Measurements from ENCODE around the gene CCDC127.
"Not testable (repeated sequence)": the region's sequence is repeated elsewhere in the genome, so short reads cannot be mapped to it uniquely, and the experiment has no call there.

The CCDC127 gene, protein sequence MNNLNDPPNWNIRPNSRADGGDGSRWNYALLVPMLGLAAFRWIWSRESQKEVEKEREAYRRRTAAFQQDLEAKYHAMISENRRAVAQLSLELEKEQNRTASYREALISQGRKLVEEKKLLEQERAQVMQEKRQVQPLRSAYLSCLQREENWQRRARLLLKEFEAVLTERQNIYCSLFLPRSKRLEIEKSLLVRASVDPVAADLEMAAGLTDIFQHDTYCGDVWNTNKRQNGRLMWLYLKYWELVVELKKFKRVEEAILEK

DNA sequence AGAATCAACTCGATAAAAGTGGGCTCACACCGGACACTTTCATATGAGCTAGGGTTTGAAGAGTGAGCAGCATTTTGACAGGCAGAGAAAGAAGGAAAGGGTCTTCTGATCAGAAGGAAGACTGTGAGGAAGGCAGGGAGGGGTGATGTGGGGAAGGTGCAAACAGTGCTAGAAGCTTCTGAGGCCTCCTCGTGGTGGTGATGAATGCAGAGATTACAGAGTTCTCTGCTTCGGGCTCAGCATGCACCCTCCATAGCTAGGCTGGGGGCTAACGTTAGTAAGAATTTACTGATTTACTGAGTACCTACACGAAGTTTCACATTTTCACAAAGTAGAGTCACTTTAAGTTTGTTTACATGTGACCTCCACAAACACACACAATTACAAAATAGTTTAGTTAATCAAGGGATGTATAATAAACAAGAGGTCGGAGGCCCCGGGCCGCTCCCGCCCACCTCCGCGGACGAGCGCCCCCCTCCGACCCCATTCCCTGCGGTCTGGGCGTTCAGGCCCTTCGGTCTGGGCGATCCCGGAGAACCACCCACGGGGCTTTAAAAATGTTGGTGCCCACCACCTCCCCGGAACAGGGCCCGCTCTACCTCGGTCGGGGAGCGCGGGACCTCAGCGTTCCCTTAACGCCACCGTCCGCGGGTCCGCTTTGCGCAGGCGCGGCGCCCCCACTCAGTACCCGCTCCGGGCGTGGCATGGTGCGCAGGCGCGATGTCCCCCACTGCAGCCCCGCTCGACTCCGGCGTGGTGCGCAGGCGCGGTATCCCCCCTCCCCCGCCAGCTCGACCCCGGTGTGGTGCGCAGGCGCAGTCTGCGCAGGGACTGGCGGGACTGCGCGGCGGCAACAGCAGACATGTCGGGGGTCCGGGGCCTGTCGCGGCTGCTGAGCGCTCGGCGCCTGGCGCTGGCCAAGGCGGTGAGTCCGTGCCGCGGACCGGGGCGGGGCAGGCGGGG is at the start of gene CCDC127, which contains the start of gene SDHA:
CCDC127 (minus strand) TSS at position 660 of the 963 bp plus-strand sequence. CDS start 1,304 bp downstream, outside the sequence.
SDHA (plus strand) TSS at position 827 of the 963 bp plus-strand sequence; CDS start at position 863, 36 bp downstream.
- DNase-seq (ENCODE audit: low read depth, low spot score) = peak; percentile 56

DNA sequence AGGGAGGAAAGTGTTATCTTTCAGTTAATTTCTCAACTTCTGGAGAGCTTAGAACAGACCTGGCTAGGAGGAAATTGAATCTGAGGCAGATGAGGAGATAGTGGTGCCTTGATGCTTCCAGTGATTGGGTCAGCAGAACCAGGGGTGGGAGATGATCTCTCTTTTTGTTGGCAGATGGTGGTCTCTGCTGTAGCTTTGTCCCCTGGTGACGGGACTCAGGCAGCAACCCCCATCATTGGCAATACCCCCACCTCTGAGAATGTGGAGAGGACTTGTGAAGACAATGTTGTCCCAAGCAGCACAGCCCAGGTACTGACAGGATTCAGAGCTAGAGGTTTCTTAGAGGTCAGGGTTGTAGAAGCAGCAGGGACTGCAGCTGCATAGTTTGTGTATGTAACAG is 49.8 kb upstream of the CCDC127 start:
- DNase-seq (ENCODE audit: low read depth, low spot score) = no peak

DNA sequence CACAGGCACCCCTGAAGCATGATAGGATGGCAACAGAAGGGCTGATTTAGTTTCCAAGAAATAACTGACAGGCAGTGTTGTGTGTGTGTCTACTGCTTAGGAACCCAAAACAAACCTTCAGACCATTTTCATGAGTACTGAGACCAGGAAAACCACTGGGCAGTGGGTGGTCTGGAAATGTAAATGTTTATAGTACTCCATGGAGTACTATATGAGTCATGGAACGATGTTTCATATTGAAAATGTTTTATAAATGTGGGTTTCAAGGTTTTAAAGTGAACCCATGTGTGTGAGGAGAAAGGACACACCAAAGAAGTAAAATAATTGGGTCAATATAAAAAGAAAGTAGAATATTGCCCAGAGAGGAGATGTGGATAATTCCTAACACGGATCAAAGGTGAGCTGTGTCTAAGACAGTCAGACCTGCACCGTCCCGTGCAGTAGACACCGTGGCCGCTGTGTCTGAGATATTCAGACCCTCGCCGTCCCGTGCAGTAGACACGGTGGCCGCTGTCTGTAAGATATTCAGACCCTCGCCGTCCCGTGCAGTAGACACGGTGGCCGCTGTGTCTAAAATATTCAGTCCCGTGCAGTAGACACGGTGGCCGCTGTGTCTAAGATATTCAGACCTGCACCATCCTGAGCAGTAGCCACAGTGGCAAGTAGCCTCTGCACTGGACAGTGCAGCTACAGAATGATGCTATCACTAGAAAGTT is 48.5 kb upstream of the CCDC127 start:
- not testable (repeated sequence) for DNase-seq (ENCODE audit: low read depth, low spot score)

DNA sequence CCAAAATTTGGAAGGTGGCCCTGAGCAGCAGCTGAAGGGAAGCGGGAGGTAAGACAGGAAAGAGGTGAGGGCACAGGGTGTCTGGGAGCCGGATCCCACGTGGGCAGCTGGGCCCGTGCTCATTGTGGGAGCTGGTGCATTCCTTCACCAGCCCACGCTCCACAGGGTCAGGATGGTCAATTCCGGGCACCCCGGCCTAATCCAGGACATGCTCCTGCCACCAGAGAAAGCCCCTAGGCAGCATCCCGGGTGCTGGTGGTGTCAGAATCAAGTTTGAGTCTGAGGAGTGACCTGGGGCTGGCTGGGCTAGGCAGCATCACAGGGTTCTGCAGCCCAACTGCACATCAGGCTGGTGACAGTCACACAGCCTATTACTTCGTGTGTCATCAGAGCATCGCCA is 46.4 kb upstream of the CCDC127 start:
- no peak for DNase-seq (ENCODE audit: low read depth, low spot score)

DNA sequence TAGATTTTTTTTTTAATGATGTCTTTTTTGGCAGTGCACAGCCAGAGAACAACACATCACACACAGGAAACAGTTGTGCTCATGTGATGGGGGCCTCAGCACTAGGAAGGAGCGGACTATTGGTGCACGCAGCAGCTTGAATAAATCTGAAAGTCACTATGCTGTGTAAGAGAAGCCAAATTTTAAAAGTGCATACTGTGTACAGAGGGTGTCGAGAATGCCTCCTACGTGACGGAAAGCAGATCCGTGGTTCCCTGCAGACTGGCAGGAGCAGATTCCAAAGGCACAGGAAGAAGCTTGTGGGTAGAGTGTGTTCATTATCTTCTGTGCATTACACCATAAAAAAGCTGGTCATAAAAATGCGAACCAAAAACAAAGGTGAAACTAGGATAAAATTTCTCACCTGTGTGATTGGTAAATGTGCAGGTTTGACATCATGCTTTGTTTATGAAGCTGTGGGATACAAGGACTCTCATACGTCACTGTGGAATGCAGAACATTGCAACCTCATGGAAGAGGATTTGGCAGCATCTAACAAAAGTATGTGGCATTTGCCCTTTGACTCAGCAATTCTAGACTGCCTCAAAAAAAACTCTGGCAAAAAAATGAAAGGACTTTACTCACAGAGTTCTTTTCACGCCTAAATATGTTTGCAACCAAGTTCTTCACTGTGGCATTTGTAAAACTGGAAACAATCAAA is 45.5 kb upstream of the CCDC127 start:
- not testable (repeated sequence) for DNase-seq (ENCODE audit: low read depth, low spot score)

DNA sequence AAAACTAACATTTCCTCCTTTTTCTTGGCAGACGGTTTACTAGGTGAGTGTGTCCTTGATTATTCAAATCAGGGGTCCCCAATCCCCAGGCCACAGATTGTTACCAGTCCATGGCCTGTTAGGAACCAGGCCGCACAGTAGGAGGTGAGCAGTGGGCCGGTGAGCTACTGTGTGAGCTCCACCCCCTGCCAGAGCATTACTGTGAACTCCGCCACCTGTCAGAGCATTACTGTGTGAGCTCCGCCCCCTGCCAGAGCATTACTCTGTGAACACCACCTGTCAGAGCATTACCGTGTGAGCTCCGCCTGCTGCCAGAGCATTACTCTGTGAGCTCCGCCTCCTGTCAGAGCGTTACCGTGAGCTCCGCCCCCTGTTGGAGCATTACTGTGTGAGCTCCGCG is 39.2 kb upstream of the CCDC127 start:
- no peak for DNase-seq (ENCODE audit: low read depth, low spot score)

DNA sequence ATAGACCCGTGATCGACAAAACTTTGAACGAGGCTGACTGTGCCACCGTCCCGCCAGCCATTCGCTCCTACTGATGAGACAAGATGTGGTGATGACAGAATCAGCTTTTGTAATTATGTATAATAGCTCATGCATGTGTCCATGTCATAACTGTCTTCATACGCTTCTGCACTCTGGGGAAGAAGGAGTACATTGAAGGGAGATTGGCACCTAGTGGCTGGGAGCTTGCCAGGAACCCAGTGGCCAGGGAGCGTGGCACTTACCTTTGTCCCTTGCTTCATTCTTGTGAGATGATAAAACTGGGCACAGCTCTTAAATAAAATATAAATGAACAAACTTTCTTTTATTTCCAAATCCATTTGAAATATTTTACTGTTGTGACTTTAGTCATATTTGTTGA is 38.4 kb upstream of the CCDC127 start:
- not testable (repeated sequence) for DNase-seq (ENCODE audit: low read depth, low spot score)

DNA sequence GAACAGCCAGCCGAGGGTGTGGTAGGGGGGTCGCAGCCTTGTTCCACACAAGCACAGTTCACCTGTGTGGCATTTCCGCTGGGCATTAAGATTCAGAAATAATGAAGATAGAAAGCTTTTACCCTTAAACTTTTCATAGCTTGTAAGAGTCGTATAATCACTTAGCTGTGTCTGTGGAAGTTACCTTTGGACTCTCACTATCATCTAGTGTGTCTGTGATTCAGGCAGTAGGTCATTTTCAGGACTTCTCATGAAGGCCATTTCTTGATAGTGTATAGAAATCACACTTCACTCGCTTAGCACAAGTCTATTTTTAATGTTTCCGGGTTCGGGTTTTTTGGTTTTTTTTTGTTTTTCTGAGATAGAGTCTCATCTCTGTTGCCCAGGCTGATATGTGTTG is 37.2 kb upstream of the CCDC127 start:
- not testable (repeated sequence) for DNase-seq (ENCODE audit: low read depth, low spot score)

DNA sequence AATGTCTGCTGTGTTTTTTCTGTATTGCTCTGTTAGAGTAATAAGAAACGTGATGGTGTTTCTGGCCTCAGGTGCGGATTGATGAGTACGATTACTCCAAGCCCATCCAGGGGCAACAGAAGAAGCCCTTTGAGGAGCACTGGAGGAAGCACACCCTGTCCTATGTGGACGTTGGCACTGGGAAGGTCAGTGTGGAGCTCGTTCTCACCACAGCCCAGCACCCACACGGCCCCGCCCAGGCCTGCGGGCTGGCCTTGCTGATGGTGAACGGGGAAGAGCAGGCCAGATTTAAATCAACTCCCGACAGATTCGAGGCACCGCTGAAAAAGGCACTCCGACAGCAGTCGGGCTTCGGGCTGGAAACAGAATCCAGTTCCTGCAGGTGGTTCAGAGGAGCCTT is 36.4 kb upstream of the CCDC127 start:
- not testable (repeated sequence) for DNase-seq (ENCODE audit: low read depth, low spot score)

DNA sequence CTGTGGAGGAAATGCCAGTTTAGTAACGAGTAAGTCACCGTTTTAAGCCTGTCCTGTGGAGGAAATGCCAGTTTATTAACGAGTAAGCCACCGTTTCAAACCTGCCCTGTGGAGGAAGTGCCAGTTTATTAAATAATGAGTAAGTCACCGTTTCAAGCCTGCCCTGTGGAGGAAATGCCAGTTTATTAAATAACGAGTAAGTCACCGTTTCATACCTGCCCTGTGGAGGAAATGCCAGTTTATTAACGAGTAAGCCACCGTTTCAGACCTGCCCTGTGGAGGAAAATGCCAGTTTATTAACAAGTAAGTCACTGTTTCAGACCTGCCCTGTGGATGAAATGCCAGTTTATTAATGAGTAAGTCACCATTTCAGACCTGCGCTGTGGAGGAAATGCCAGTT is 34.6 kb upstream of the CCDC127 start:
- DNase-seq (ENCODE audit: low read depth, low spot score) = no peak

DNA sequence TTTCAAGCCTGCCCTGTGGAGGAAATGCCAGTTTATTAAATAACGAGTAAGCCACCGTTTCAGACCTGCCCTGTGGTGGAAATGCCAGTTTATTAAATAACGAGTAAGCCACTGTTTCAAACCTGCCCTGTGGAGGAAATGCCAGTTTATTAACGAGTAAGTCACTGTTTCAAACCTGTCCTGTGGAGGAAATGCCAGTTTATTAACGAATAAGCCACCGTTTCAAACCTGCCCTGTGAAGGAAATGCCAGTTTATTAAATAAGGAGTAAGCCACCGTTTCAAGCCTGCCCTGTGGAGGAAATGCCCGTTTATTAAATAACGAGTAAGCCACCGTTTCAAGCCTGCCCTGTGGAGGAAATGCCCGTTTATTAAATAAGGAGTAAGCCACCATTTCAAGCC is 34.0 kb upstream of the CCDC127 start:
- not testable (repeated sequence) for DNase-seq (ENCODE audit: low read depth, low spot score)

DNA sequence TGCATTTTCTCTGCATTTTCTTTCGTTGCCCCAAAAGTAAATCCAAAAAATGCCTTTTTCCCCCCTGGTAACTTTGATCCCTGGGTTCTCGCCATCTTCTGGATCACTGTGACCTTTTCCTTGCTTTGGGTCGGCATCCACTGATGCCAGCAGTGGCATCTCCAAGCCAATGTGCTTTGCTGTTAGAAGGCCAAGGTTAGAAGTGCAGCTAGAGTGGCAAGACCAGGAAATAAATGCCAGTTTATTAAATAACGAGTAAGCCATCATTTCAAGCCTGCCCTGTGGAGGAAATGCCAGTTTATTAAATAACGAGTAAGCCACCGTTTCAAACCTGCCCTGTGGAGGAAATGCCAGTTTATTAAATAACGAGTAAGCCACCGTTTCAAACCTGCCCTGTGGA is 33.6 kb upstream of the CCDC127 start:
- not testable (repeated sequence) for DNase-seq (ENCODE audit: low read depth, low spot score)

DNA sequence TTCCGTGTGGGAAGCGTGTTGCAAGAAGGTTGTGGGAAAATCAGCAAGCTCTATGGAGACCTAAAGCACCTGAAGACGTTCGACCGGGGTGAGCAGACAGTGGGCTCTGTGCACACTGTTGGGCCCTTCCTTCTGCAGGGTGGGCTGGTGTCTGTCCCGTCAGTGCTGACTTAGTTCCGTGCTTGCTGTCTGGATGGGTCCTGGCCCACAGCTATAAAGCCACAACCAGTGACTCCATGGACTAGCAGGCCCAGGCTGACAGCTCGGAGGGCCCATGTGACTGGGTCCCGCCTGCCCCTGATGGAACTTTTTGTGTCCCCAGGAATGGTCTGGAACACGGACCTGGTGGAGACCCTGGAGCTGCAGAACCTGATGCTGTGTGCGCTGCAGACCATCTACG is 33.1 kb upstream of the CCDC127 start:
- DNase-seq (ENCODE audit: low read depth, low spot score) = not testable (repeated sequence)

DNA sequence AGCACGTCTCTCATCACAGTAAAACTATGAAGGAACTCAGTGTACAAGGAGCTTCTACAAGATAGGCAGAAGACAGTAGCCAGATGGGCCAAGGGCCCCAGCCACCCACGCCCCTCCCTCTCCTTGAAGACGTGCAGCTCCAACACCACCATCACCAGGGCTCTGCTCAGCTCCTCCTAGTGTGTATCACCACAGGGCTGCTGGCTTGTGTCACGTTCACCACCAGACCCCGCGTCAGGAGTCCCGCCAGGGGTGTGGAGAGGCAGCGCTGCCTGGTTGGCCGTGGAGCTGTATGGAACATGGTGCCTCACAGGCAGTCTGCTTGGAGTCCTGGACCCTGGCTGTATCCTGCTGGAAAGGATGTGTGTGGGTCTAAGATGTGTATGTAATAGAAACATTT is 32.4 kb upstream of the CCDC127 start:
- DNase-seq (ENCODE audit: low read depth, low spot score) = not testable (repeated sequence)

DNA sequence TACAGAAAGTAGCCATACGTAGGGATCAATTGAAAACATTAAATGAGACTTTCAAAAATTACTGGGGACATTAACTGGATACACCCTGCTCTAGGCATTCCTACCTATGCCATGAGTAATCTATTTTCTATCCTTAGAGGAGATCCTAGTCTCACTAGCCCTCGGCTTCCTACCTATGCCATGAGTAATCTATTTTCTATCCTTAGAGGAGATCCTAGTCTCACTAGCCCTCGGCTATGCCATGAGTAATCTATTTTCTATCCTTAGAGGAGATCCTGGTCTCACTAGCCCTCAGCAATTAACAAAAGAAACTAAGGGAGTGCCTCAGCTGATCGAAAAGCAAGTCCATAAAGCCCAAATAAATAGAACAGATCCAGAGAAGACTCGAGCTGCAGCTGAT is 27.8 kb upstream of the CCDC127 start:
- not testable (repeated sequence) for DNase-seq (ENCODE audit: low read depth, low spot score)

DNA sequence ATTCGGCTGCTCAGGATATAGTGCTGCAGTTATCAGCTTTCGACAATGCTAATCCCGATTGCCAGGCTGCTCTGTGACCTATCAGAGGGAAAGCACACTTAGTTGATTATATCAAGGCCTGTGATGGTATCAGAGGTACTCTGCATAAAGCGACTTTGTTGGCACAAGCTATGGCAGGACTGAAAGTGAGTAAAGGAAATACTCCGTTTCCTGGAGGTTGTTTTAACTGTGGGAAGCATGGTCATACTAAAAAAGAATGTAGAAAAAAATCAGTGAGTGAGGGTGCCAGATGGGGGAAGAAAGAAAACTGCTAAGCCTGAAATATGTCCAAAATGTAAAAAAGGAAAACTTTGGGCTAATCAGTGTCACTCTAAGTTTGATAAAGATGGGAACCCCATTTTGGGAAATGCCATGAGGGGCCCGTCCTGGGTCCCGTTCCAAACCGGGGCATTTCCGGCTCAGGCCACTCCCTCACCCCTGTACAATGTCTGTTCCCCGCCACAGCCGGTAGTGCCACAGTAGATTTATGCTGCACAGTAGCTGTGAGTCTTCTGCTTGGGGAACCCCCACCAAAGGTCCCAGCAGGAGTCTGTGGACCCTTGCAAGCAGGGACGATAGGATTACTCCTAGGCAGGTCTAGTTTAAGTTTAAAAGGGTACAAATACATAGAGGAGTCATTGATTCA is 25.9 kb upstream of the CCDC127 start:
- not testable (repeated sequence) for DNase-seq (ENCODE audit: low read depth, low spot score)

DNA sequence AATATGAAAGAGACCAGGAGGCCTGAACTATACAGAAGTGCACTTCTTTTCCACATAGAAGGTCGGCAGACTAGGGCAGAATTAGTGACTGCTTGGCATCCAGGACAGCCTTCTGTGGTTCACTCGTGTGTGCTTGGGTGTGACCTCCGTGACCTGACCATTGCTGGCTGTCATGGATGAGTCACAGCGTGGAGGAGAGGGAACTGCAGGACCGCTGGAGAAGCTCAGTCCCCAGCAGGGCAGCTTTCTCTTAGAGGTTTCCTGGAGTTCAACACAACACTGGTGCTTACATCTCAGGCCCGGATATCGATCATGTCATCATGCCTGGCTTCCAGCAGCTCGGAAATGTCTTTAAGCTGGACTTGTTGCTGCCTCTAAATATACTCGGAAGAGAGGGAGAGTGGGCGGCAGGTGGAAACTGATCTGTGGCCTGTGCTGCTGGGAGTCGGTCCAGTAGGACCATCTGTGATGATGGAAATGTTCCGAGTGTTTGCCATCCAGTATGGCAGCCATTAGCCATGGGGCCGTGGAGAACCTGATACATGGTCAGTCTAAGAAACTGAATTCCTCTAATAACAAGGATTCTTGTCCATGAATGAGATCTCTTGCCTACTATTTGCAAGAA is 23.2 kb upstream of the CCDC127 start:
- not testable (repeated sequence) for DNase-seq (ENCODE audit: low read depth, low spot score)

DNA sequence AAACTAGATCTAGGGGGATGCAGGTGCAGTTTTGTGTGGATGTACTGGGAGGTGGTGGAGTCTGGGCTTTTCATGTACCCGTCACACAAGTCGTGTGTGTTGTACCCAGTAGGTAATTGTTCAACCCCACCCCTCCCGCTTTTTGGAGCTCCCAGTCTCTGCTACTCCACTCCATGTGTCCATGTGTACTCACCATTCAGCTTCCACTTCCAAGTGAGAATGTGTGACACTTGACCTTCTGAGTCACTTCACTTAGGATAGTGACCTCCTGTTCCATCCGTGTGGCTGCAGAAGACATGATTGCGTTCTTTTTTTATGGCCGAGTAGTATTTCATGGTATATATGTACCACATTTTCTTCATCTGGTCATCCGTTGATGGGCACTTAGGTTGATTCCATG is 22.6 kb upstream of the CCDC127 start:
- not testable (repeated sequence) for DNase-seq (ENCODE audit: low read depth, low spot score)

DNA sequence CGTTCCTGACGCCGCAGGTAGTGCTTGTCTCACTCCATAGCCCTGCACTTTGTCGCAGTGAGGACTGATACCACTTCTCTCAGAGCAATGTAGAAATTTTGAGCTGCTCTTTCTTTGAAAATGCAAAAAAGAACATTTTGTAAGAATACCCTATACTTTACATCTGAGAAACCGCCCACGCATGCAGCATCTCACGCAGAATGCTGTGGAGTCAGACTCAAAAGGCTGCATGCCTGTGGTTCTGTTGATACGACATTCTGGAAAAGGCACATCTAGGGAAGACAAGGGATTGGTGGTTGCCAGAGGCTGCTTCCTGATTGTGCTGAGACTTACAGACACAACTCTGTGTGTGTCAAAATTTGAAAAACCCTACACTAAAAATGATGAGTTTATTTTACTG is 20.0 kb upstream of the CCDC127 start:
- not testable (repeated sequence) for DNase-seq (ENCODE audit: low read depth, low spot score)

DNA sequence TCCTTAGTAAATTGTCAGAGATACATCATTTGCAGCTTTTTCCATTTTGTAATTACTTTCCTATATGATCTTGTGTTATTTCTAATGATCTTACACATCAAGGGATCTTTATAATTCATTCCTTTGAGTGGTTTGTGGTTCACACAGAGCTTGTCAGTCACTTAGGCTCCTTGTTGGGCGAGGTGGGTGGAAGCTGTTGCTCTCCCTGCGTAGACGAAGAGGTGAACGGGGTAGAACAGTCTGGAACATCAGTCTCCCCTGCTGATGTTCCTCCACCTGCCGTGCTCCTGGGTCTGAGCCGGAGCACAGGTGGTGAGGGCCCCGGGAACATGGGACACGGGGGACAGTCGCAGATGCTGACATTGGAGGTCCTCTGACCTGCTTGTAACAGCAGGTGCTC is 17.6 kb upstream of the CCDC127 start:
- not testable (repeated sequence) for DNase-seq (ENCODE audit: low read depth, low spot score)

Data from iPS DF 19.7 (cell line).